DLD1 (cell line): ENCODE measurements around the gene ZC3HAV1.
"Not testable (repeated sequence)": the region's sequence is repeated elsewhere in the genome, so short reads cannot be mapped to it uniquely, and the experiment has no call there.

Experiments
- in situ Hi-C: cut with HindIII; loops from 2 replicates; pipeline ENCODE4 v1.10.0; 2017; ENCODE audit warnings: low sequenced_read_pairs

ZC3HAV1 gene

DNA sequence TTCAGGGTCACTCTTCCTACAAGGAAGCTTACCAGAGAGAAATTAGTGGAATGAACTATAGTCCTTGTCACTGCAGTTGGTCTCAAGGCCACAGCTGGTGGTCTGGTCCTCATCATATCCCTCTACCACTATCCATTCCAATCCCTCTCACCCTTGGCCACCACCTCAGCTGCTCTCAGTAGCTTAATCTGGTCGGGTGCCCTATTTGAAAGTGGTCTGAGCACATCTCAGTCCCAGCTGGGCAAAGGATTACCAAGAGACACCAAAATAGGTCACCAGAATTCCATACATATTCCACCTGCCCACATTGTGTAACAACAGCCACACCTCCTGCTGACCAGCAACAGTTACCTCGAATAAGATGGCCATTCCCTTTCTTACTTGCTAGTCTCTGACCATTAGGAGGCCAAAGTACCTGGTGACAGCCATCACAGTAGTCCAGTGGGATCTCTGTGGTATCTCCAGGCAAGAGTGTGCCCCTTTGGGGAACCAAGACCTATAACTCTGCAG is 3.3 kb upstream of the ZC3HAV1 start:
- in situ Hi-C loops = no loop called here

DNA sequence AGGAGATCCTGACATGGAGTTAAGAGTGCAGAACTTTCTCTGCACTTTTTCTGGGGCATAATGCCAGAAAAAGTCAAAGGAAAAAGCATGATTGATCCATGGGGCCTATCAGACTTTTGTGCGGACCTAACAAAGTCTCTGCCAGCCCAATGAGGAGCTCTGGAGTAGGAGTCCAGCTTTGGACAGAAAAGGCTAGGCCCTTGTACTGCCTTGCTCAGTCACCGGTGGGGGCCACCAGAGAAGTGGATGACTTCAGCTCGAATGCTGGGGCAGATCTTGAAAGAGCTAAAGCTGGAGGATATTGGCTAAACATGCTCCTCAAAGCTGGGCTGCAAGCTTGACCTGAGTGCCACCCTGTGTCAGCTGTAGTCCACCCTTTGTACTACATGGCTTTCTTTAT is 2.8 kb upstream of the ZC3HAV1 start:
- in situ Hi-C loops = no loop called here

DNA sequence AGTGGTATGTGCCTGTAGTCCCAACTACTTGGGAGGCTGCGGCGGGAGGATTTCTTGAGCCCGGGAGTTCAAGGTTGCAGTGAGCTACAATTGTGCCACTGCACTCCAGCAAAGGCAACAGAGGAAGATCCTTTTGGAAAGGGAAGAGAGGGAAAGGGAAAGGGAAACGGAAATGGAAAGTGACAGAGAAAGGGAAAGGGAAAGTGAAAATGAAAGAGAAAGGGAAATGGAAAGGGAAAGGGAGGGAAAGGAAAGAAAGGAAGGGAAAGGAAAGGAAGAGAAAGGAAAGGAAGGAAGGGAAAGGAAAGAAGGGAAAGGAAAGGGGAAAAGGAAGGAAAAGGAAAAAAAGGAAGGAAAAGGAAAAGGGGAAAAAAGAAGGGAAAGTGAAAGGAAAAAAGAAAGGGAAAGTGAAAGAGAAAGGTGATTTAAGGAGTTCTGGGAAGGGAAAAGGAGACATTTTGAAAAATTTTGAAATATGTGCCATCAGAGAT is 2.3 kb upstream of the ZC3HAV1 start:
- in situ Hi-C loops = no loop called here

DNA sequence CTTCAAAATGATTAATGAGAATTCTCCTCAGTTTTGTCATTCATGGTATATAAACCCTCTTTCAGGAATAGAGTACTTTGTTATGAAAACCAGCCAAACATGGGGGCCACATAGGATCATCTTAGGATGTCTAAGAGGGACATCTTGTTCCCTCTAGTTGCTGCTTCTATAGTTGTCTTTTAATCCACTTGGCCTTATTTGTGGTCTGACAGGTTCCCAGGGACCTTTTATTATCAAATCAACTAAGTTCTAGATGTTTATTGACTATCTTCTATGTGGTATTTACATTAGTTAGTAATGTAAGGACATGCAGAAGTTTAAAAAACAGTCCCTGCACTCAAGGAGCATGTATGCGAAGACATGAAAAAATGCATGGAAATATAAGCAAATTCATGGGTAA is 1.6 kb upstream of the ZC3HAV1 start:
- in situ Hi-C loops = no loop called here

DNA sequence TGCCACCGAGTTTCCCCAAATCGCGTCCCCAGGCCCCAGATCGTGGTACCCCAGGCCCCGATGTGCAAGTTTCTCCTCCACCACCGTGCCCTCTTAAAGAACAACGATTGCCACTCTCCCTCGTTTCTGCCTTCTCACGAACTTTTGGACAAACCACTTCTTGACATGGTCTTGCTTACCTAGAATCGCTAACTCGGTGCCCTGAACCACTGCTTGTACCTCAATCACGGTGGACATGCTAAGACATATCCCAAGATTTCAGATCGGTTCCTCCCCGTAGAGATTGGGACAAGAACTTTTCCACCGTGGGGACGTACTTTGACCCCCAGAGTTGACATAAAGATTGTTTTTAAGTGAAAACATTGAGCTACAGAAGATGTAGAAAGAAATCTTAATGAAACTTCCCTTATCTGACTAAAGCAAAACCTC is 477 bp upstream of the ZC3HAV1 start:
- in situ Hi-C loops = no loop called here

DNA sequence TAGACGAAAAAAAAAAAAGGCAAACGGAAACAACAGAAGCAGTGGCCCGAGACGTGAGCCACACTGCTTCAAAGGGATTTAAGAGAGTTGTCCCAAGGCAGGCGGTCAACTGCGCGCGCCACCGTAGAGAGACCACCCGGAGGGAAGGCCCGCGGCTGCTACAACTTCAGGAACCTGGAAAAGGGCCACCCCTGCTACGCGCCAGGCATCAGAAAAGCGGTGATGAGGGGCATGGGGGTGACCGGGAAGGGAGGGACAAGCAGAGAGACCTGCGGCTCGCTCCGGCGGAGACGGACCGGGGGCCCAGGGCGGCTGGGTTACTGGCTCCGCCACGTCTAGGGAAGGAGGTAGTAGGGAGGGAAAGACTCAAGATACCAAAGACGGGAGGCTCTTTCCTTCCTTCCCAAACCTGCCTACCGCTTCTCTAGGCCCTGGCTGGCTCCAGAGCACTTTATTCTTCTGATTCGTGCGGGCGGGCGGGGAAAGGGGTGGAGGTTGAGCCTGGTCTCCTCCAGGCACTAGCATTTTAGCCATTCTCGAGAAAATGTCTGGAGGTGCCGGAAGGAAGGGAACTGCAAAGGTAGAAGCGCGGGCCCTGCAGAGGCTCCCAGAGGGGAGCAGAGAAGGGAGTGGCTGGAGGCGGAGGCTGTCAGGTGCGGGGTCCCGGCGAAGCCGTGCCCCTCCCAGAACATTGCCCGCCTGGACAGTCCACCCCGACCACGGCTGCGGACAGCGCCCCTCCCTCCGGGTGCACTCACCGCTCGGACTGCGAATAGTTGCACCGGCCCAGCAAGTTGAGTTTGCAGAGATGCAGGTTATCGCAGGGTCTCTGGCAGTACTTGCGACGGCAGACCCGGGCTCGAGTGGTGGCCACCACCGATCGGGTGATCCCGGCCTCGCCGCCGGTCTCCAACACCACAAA is 993 bp downstream of the ZC3HAV1 start:
- in situ Hi-C loops = no loop called here

DNA sequence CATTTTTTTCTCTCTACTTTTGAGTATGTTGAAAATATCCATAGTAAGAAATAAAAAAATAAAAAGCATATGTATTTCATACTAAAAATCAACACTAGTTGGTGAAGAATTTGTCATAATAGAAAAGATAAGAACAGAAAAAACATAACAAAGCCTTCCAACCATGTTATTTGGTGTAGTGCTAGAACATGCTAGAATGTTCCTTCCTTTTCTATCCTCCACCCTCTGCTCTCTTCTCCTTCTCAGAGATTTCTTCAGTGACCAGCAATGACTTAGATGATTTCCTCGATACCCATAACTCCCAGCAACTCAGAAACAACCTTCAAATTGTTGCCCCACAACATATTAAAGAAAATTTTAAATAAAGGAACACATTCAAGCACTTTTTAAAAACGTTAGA is 2.6 kb downstream of the ZC3HAV1 start:
- in situ Hi-C loops = no loop called here

DNA sequence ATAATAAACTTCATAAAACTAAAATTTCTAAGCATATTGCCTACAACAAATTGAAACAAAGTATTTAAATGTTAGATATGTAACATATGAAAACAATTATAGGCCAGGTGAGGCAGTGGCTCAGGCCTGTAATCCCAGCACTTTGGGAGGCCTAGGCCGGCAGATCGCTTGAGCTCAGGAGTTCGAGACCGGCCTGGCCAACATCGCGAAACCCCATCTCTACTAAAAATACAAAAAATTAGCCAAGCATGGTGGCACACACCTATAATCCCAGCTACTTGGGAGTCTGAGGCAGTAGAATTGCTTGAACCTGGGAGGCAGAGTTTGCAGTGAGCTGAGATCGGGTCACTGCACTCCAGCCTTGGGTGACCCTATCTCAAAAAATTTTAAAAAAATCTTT is 3.3 kb downstream of the ZC3HAV1 start:
- in situ Hi-C loops = not testable (repeated sequence)

DNA sequence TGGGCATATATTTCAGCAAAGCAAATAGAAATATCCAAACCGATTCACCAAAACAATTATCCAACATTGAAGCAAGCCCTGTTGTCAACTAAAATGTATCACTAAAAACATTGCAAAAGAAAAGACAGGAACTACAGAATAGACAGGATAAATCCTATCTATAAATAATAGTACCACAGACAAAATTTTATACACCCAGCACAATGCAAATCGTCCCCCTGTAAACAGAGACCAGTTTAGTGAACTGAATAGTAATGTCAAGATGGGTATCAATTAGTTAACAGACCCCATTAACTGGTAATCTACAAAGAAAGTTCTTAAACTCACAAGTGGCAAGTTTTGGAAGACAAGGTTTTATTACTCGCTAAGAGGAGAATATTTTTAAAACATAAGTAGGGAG is 4.0 kb downstream of the ZC3HAV1 start:
- in situ Hi-C loops = no loop called here

DNA sequence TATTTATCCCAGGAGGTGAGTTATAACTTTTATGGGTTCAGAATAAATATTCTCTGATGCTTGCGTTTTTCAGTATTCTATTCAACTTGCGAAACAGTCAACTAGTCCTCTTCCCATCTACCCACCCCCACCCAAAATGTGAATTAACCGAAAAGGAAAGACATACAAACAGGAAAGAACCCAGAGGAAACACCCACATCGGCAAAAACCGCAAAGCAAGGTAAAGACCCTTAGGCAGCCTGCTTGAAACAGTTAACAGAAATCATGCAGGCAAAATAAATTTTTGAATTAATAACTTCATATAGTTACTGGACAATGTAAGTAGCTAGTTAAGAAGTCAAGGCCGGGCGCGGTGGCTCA is 5.4 kb downstream of the ZC3HAV1 start:
- in situ Hi-C loops = no loop called here

DNA sequence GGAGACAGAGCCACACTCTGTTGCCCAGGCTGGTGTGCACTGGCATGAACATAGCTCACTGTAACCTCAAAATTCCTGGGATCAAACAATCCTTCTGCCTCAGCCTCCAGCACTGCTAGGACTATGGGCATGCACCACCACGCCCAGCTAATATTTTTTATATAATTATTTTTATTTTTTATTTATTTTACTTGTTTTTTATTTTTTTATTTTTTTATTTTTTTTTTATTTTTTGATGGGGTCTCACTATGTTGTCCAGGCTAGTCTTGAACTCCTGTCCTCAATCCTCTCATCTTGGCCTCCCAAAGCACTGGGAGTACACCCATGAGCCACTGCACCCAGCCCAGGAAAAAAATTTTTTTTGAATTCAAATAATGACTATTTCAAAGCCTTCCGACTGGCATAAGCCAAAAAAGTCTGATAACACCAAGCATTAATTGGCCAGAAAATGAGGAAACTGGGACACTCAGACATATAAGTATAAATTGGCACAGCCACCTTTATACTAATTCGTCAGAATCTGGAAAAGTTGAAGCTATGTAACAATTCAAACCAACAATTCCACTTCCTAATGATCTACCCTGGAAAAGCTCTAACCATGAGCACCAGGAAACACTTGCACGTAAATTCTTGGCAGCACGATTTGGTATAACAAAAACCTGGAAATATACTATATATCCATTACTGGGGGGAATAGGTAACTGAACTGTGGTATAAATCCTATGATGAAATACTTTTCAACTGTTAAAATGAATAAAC is 6.3 kb downstream of the ZC3HAV1 start:
- in situ Hi-C loops = no loop called here

DNA sequence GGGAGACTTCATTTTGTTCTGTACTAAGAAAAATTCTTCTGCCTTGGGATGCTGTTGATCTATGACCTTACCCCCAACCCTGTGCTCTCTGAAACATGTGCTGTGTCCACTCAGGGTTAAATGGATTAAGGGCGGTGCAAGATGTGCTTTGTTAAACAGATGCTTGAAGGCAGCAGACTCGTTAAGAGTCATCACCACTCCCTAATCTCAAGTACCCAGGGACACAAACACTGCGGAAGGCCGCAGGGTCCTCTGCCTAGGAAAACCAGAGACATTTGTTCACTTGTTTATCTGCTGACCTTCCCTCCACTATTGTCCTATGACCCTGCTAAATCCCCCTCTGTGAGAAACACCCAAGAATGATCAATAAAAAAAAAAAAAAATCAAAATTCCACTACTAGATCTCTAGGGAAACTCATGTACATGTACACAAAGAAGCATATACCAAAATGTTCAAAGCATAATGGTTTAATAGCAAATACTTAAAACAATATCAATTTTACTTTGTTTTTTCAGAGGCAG is 7.8 kb downstream of the ZC3HAV1 start:
- in situ Hi-C loops = not testable (repeated sequence)

DNA sequence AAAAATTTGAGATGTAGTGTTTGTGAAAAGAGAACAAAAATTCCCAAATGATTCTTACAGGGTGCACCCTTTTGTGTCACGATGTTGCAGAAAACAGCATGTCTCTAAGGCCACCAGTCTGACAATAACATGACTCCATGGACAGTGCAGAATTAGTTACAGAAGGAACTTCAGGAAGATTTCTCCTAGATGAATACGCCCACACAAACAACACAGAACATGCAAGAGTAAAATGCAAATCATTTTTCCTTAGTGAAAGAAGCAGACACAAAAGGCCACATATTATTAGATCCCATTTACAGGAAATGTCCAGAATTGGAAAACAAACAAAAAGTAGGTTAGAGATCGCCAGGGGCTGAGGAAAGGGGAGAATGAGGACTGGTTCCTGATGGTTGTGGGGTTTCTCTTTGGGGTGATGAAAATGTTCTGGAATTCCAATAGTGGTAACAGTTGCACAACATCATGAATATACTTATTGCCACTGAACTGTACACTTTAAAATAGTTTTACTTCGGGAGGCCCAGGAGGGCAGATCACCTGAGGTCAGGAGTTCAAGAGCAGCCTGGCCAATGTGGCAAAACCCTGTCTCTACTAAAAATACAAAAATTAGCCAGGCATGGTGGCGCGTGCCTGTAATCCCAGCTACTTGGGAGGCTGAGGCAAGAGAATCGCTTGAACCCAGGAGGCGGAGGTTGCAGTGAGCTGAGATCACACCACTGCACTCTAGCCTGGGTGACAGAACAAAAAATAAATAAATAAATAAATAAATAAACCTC is 10.2 kb downstream of the ZC3HAV1 start:
- in situ Hi-C loops = no loop called here

DNA sequence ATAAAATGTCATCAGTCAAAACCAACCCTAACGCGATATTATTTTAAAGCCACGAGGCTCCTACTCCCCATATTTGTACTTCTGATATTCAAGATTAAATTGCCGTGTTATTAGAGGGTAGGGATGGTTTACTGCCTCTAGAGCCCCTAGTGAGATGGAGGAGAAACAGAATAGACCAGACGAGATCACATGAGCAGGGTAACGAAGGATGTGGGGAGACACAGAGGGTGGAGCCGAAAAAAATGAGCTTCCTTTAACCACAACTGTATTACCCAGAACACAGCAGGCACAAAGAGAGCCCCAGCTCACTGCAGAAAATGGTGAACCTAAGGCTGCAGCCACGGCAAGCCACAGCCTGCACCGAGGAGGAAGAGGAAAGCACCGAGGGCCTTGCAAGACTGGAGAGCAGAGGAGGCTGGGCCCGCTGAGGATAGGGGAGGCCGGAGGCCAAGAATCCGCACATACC is 14.3 kb downstream of the ZC3HAV1 start:
- in situ Hi-C loops = no loop called here

DNA sequence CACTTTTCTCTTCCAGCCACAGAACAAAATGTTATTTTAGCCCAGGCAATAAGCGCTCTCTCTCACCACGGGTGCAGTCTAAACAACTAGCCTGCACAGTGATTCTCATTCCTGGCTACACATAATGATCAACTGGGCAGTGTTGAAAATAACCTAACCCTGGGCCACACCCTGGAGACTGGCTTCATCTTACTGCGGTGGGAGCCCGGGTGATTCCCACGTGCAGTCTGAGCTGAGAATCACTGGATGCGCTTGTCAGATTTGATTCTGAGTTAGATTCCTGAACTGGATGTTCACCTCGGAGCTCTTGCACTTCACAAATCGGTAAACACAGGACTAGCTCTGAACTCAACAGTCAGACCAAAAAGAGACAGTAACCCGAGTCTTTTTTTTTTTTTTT is 14.9 kb downstream of the ZC3HAV1 start:
- in situ Hi-C loops = no loop called here

DNA sequence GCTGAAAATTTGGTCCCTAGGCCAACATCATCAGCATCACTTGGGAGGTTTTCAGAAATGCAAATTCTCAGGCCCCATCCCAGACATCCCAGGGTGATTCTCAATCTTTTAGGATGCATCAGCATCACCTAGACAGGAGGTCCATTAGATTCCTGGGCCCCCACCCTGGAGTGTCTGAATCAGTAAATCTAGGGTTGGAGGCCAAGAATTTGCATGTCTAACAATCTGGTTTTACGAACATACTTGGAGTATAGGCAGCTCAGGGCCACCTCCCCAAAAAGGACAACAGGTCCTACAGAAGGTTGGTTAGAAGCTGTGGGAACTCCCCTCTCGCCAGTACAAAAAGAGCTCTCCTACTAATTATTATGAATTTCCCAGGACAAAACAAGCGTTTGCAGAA is 15.5 kb downstream of the ZC3HAV1 start:
- in situ Hi-C loops = no loop called here

DNA sequence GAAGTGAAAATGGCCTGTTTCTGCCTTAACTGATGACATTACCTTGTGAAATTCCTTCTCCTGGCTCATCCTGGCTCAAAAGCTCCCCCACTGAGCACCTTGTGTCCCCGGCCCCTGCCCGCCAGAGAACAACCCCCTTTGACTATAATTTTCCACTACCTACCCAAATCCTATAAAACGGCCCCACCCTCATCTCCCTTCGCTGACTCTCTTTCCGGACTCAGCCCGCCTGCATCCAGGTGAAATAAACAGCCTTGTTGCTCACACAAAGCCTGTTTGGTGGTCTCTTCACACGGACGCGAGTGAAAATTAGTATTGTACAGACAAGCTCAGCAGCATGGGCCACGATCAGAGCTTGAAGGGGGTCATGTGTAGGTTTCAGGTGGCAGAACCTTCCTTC is 16.0 kb downstream of the ZC3HAV1 start:
- in situ Hi-C loops = not testable (repeated sequence)

DNA sequence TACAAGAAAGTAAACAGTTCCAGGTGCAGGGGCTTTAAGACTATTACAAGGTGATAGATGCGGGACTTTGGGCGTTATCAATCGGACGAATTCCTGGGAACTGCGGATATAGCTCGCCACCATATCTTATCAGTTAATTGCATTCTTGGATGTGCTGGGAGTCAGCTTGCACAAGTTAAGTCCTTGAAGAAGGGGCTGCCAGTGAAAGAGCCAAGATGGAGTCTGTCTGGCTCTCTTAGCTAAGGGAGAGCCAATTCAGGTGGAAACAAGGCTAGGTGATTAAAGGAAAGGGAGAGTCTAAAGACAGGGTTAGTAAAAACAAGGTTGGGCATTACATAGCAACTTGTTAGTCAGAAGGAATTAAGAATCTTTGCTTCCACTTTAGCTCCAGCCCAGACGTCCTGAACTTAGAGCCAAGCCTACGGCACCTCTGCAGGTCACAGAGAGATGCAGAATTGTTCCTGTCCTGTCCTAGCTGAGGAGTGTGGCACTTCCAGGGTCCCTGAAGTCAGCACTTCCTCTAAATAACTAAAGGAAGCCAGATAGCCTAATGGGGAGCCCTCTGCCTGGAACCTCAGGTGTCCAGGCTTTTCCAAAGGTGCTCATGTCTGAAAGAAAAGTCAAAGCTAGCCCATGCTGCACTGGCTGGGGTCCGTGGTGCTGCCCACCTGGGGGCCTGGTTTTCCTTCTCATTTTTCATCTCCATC is 17.3 kb downstream of the ZC3HAV1 start:
- in situ Hi-C loops = no loop called here

DNA sequence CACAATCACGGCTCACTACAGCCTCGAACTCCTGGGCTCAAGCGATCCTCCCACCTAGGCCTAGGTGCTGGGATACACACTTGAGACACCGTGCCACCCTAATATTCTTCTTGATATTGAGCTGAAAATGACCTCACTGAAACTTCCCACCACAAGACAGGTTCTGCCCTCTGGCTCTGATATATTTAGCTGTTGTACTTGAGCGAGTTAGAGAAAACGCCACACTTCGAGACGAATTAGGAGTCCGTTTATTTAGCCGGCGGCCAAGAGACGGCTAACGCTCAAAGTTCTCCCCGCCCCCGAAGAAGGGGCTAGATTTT is 17.9 kb downstream of the ZC3HAV1 start:
- in situ Hi-C loops = no loop called here

DNA sequence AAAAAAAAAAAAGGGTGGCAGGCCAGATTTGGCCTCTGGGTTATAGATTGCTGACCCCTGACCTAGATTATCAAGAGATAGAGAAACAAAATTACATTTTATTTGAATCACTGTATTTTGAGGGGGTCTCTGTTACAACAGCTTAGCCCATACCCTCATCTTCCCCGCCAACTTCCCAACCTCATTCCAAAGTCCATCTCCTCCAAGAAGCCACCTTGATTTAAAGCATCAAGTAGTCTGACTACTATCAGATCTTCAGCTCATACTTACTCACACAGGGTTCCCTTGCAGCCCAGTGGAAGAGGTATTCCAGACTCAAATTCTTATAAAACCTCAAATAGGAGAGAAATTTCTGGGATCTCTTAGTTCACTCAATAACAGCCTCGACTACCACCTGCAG is 20.4 kb downstream of the ZC3HAV1 start:
- in situ Hi-C loops = no loop called here
